Osteocyte (in vitro differentiated cells): Measurements from ENCODE around the gene DNAJC3. TPM values are rescaled to one million over a fixed set of nuclear protein-coding genes. Genes with fewer than 3 reads are reported as not detected.

Source experiments
- DNase-seq: peaks from one replicate; pipeline ENCODE4 v3.0.0; 2021; ENCODE audit warnings: mixed read lengths; ENCODE audit not compliant: unreplicated experiment; ENCODE audit errors: extremely low spot score
- H3K27ac Mint-ChIP-seq: one replicate; pipeline ENCODE4 v1.8.0; 2021; ENCODE audit warnings: mild to moderate bottlenecking, mixed read lengths; ENCODE audit not compliant: unreplicated experiment
- H3K27me3 Mint-ChIP-seq: one replicate; pipeline ENCODE4 v1.8.0; 2021; ENCODE audit warnings: mixed read lengths; ENCODE audit not compliant: unreplicated experiment
- H3K36me3 Mint-ChIP-seq: one replicate; pipeline ENCODE4 v1.8.0; 2021; ENCODE audit warnings: mixed read lengths; ENCODE audit not compliant: unreplicated experiment
- H3K4me1 Mint-ChIP-seq: one replicate; pipeline ENCODE4 v1.8.0; 2021; ENCODE audit warnings: mixed read lengths; ENCODE audit not compliant: unreplicated experiment
- H3K4me3 Mint-ChIP-seq: one replicate; pipeline ENCODE4 v1.8.0; 2021; ENCODE audit warnings: mild to moderate bottlenecking, moderate library complexity, mixed read lengths; ENCODE audit not compliant: unreplicated experiment
- H3K9me3 Mint-ChIP-seq: one replicate; pipeline ENCODE4 v1.8.0; 2021; ENCODE audit warnings: mixed read lengths; ENCODE audit not compliant: unreplicated experiment
- CTCF ChIP-seq: fragments of 200-600 bp; sonication (generic); IDR thresholded peaks from 2 replicates; pipeline ENCODE4 v1.5.0; 2021; ENCODE audit warnings: antibody characterized with exemption, mild to moderate bottlenecking, moderate library complexity
- long read RNA-seq: library from polyadenylated mRNA; unstranded; transcript quantifications from one replicate; pipeline ENCODE4 v2.0.0, GENCODE V29; 2021
- total RNA-seq: library from RNA; stranded (reverse); gene quantifications from 2 replicates; pipeline ENCODE4 v1.2.1, GENCODE V29; 2021

Gene DNAJC3, protein sequence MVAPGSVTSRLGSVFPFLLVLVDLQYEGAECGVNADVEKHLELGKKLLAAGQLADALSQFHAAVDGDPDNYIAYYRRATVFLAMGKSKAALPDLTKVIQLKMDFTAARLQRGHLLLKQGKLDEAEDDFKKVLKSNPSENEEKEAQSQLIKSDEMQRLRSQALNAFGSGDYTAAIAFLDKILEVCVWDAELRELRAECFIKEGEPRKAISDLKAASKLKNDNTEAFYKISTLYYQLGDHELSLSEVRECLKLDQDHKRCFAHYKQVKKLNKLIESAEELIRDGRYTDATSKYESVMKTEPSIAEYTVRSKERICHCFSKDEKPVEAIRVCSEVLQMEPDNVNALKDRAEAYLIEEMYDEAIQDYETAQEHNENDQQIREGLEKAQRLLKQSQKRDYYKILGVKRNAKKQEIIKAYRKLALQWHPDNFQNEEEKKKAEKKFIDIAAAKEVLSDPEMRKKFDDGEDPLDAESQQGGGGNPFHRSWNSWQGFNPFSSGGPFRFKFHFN
- 45.9 and 47.8 TPM in 2 replicates for total RNA-seq
- long read RNA-seq, full-length matches to known transcripts = 34 of 402 reads
- long read RNA-seq, partial matches to known transcripts = 345 of 402 reads
- long read RNA-seq, other reads (novel, unspliced or antisense) = 23 of 402 reads

GRCh38 chr13:95676762-95677563 is at the start of gene DNAJC3:
TSS of gene DNAJC3 (plus strand) at chr13:95677139. CDS start at chr13:95677256, 117 bp downstream.
- H3K4me1 Mint-ChIP-seq = peaks cover 43% of the 10 kb centered on the region
- H3K4me3 Mint-ChIP-seq = peak within 1 kb of the TSS; percentile 98
- DNase-seq = peak; percentile 100
- H3K27ac Mint-ChIP-seq = peak within 1 kb of the TSS; percentile 98
- peaks cover 11% of the 10 kb centered on the region for H3K9me3 Mint-ChIP-seq
- H3K36me3 Mint-ChIP-seq = peaks cover 10% of the 10 kb centered on the region
- no peaks in the 10 kb centered on the region for H3K27me3 Mint-ChIP-seq
- TF ChIP-seq CTCF = no peak

- H3K36me3 Mint-ChIP-seq = peaks cover 85% of the 10 kb centered on the region
- peaks cover 9% of the 10 kb centered on the region for H3K9me3 Mint-ChIP-seq
- H3K4me3 Mint-ChIP-seq = no peak overlapping the region
- H3K27ac Mint-ChIP-seq = peak overlapping the region; percentile 79
- no peak for TF ChIP-seq CTCF
- H3K4me1 Mint-ChIP-seq = peaks cover 20% of the 10 kb centered on the region
- no peaks in the 10 kb centered on the region for H3K27me3 Mint-ChIP-seq
- no peak for DNase-seq
These were observed 49.3 kb upstream of the DNAJC3 start for GRCh38 chr13:95627590-95627989.

- Mint-ChIP-seq H3K4me3 (no peak overlapping the region), H3K27me3 (no peaks in the 10 kb centered on the region), H3K36me3 (peaks cover 87% of the 10 kb centered on the region), H3K9me3 (peaks cover 9% of the 10 kb centered on the region), H3K27ac (peak overlapping the region; percentile 79), H3K4me1 (peaks cover 20% of the 10 kb centered on the region)
- no peak for TF ChIP-seq CTCF
- no peak for DNase-seq
These were observed 48.5 kb upstream of the DNAJC3 start for GRCh38 chr13:95628488-95628887.

DNA sequence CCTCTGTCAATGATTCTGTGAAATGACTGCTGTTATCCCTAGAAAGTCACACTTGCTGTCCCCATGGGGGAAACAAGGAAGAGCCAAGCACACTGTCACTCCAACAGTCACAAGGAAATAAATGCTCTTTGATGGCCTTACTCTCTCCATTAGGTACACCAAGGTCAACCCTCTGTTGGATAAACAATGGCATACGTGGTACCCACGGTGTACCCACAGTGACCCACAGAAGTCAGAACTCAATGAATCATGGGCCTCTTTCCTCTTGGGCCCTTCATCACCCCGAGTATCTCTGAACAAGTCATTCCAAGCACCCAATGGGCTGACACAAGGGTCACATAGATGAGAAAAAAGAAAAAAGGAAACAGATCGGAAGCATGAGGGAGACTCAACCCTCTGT is 47.9 kb upstream of the DNAJC3 start:
- no peak for TF ChIP-seq CTCF
- Mint-ChIP-seq H3K9me3 (peaks cover 9% of the 10 kb centered on the region), H3K4me3 (no peak overlapping the region), H3K27ac (peak overlapping the region; percentile 31), H3K27me3 (no peaks in the 10 kb centered on the region), H3K36me3 (peaks cover 85% of the 10 kb centered on the region), H3K4me1 (peaks cover 20% of the 10 kb centered on the region)
- DNase-seq = no peak
